ENCODE measurements around the gene PXMP2.

DNA sequence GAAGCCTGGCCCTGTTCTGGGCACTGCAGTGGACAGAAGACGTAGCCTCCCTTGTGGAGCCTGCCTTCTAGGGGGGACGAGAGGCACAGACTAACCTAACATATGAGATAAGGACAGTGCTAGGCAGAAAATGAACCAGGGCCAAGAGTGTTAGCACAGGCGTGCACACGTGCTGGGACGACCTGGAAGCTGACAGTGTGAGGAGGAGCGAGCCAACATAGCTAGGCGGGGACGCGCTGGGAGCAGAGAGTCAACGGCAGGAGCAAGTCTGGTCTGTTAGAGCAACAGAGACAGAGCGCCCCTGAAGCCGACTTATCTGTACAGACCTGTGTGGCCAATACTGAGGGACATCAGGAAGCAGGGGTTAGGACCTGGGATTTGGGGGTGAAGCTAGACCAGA lies 8.0 kb downstream of the PXMP2 start:
- TF ChIP-seq, protein P1, sequence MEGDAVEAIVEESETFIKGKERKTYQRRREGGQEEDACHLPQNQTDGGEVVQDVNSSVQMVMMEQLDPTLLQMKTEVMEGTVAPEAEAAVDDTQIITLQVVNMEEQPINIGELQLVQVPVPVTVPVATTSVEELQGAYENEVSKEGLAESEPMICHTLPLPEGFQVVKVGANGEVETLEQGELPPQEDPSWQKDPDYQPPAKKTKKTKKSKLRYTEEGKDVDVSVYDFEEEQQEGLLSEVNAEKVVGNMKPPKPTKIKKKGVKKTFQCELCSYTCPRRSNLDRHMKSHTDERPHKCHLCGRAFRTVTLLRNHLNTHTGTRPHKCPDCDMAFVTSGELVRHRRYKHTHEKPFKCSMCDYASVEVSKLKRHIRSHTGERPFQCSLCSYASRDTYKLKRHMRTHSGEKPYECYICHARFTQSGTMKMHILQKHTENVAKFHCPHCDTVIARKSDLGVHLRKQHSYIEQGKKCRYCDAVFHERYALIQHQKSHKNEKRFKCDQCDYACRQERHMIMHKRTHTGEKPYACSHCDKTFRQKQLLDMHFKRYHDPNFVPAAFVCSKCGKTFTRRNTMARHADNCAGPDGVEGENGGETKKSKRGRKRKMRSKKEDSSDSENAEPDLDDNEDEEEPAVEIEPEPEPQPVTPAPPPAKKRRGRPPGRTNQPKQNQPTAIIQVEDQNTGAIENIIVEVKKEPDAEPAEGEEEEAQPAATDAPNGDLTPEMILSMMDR (conservative IDR thresholded peaks at IDR 0.05; ENCODE audit: low read length) = no peak
- TF ChIP-seq EZH2phosphoT487 (IDR thresholded peaks at IDR 0.05; ENCODE audit: borderline replicate concordance, low read depth, low read length) = no peak
